HT1080 (cell line): Measurements from ENCODE around the gene CBX3. TPM values are rescaled to one million over a fixed set of nuclear protein-coding genes. Genes with fewer than 3 reads are reported as not detected.
"Not testable (repeated sequence)": the region's sequence is repeated elsewhere in the genome, so short reads cannot be mapped to it uniquely, and the experiment has no call there.

ENCODE experiments used
- DNase-seq: peaks from one replicate; pipeline ENCODE4 v3.0.0-alpha.2; 2015; ENCODE audit warnings: low read depth
- total RNA-seq: library from RNA; depleted of rRNA; stranded (reverse); fragments of >200 nt; shearing (Covaris generic); gene quantifications from 2 replicates; pipeline ENCODE4 v1.2.3, GENCODE V29; 2014

Gene CBX3
- total RNA-seq, 1 experiment from 2014 or later, result 201 TPM

GRCh38 chr7:26187380-26188205 is 14.0 kb upstream of the CBX3 start:
- DNase-seq, result no peak

- no peak for DNase-seq
Observed at GRCh38 chr7:26188206-26188956, 13.2 kb upstream of the CBX3 start.

- no peak for DNase-seq
Observed at GRCh38 chr7:26188957-26189541, 12.5 kb upstream of the CBX3 start.

- no peak for DNase-seq
Observed at GRCh38 chr7:26189697-26190096, 11.8 kb upstream of the CBX3 start.

- DNase-seq, result no peak
Observed at GRCh38 chr7:26190417-26190869, 11.1 kb upstream of the CBX3 start.

- DNase-seq, result no peak
Observed at GRCh38 chr7:26191233-26191973, 10.1 kb upstream of the CBX3 start.

- DNase-seq, result no peak
Observed at GRCh38 chr7:26191974-26192479, 9.5 kb upstream of the CBX3 start.

- DNase-seq, result no peak
Observed at GRCh38 chr7:26192485-26193087, 9.0 kb upstream of the CBX3 start.

GRCh38 chr7:26193432-26194207 is 7.9 kb upstream of the CBX3 start:
- DNase-seq, result no peak

- DNase-seq, result not testable (repeated sequence)
Observed at GRCh38 chr7:26194764-26195163, 6.8 kb upstream of the CBX3 start.

GRCh38 chr7:26195182-26195581 is 6.4 kb upstream of the CBX3 start:
- DNase-seq, result no peak

- DNase-seq, result no peak
Observed at GRCh38 chr7:26195867-26196657, 5.5 kb upstream of the CBX3 start.

GRCh38 chr7:26197153-26198115 is 4.1 kb upstream of the CBX3 start:
- no peak for DNase-seq

GRCh38 chr7:26198133-26198780 is 3.3 kb upstream of the CBX3 start:
- DNase-seq, result peak; percentile 39

- DNase-seq, result no peak
Observed at GRCh38 chr7:26198781-26199169, 2.8 kb upstream of the CBX3 start.

GRCh38 chr7:26199301-26200037 is 2.1 kb upstream of the CBX3 start:
- DNase-seq, result peak; percentile 62

GRCh38 chr7:26200038-26200443 is 1.5 kb upstream of the CBX3 start:
- DNase-seq, result peak; percentile 63
